HL-60 (cell line): ENCODE results near the gene BIRC3.

Experiments used
- GABPA ChIP-seq: IDR thresholded peaks from 2 replicates; pipeline ENCODE4 v1.6.1; 2012; ENCODE audit warnings: low read depth
- POLR2AphosphoS5 ChIP-seq: IDR thresholded peaks from 2 replicates; pipeline ENCODE4 v1.6.1; 2012; ENCODE audit warnings: low read depth
- REST ChIP-seq: IDR thresholded peaks from 2 replicates; pipeline ENCODE4 v1.6.1; 2012; ENCODE audit warnings: low read depth; ENCODE audit not compliant: insufficient replicate concordance
- SPI1 ChIP-seq: IDR thresholded peaks from 2 replicates; pipeline ENCODE4 v1.6.1; 2012; ENCODE audit warnings: low read depth, mild to moderate bottlenecking, borderline replicate concordance
- TF ChIP-seq, protein P1 (sequence below): IDR thresholded peaks from one replicate; pipeline ENCODE4 v1.5.1; 2011; ENCODE audit warnings: low read length, control low read depth, inconsistent platforms; ENCODE audit not compliant: insufficient read depth

- TF ChIP-seq, protein P1, sequence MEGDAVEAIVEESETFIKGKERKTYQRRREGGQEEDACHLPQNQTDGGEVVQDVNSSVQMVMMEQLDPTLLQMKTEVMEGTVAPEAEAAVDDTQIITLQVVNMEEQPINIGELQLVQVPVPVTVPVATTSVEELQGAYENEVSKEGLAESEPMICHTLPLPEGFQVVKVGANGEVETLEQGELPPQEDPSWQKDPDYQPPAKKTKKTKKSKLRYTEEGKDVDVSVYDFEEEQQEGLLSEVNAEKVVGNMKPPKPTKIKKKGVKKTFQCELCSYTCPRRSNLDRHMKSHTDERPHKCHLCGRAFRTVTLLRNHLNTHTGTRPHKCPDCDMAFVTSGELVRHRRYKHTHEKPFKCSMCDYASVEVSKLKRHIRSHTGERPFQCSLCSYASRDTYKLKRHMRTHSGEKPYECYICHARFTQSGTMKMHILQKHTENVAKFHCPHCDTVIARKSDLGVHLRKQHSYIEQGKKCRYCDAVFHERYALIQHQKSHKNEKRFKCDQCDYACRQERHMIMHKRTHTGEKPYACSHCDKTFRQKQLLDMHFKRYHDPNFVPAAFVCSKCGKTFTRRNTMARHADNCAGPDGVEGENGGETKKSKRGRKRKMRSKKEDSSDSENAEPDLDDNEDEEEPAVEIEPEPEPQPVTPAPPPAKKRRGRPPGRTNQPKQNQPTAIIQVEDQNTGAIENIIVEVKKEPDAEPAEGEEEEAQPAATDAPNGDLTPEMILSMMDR, result no peak
- no peak for TF ChIP-seq POLR2AphosphoS5
- TF ChIP-seq REST, result no peak
- TF ChIP-seq SPI1, result no peak
- no peak for TF ChIP-seq GABPA
Observed at GRCh38 chr11:102313238-102313940, 3.9 kb upstream of the BIRC3 start.
